HG03520 (cell line): ENCODE results near the gene FASN.
A peak's percentile ranks its signal among the peaks of the same experiment; 100 is the strongest.
"Not testable (repeated sequence)": the region's sequence is repeated elsewhere in the genome, so short reads cannot be mapped to it uniquely, and the experiment has no call there.

Experiments used
- ATAC-seq: cut with Tn5 transposase; IDR thresholded peaks from one replicate; pipeline ENCODE4 v1.9.1; 2021; ENCODE audit warnings: mild to moderate bottlenecking, moderate library complexity; ENCODE audit not compliant: unreplicated experiment

Gene FASN

GRCh38 chr17:82098169-82098938, at the start of gene FASN:
Gene FASN (minus strand): TSS chr17:82098236. CDS start chr17:82096445, 1,791 bp downstream.
- peak; percentile 59 for ATAC-seq

GRCh38 chr17:82146663-82147654, 48.9 kb upstream of the FASN start:
- ATAC-seq = no peak

GRCh38 chr17:82145550-82146155, 47.6 kb upstream of the FASN start:
- ATAC-seq = no peak

- no peak for ATAC-seq
Observed at GRCh38 chr17:82143333-82143732, 45.3 kb upstream of the FASN start.

GRCh38 chr17:82139961-82140360, 41.9 kb upstream of the FASN start:
- not testable (repeated sequence) for ATAC-seq

GRCh38 chr17:82138511-82138992, 40.5 kb upstream of the FASN start:
- no peak for ATAC-seq

GRCh38 chr17:82134101-82134500, 36.1 kb upstream of the FASN start:
- ATAC-seq = no peak

GRCh38 chr17:82133166-82133953, 35.3 kb upstream of the FASN start:
- not testable (repeated sequence) for ATAC-seq

- ATAC-seq = no peak
Observed at GRCh38 chr17:82129095-82129494, 31.1 kb upstream of the FASN start.

- no peak for ATAC-seq
Observed at GRCh38 chr17:82128287-82128686, 30.3 kb upstream of the FASN start.

- ATAC-seq = no peak
Observed at GRCh38 chr17:82127704-82128103, 29.7 kb upstream of the FASN start.

GRCh38 chr17:82127315-82127595, 29.2 kb upstream of the FASN start:
- no peak for ATAC-seq

GRCh38 chr17:82126556-82127314, 28.7 kb upstream of the FASN start:
- no peak for ATAC-seq

- no peak for ATAC-seq
Observed at GRCh38 chr17:82124101-82124500, 26.1 kb upstream of the FASN start.

GRCh38 chr17:82121660-82122629, 23.9 kb upstream of the FASN start:
- ATAC-seq = no peak

GRCh38 chr17:82121246-82121645, 23.2 kb upstream of the FASN start:
- no peak for ATAC-seq

- ATAC-seq = no peak
Observed at GRCh38 chr17:82120148-82120547, 22.1 kb upstream of the FASN start.

GRCh38 chr17:82118815-82119380, 20.9 kb upstream of the FASN start:
- ATAC-seq = no peak
